ENCODE data around the gene XCR1. TPM values are rescaled to one million over a fixed set of nuclear protein-coding genes. Genes with fewer than 3 reads are reported as not detected.

XCR1 gene
- total and polyA plus RNA-seq, 2 of the 8 experiments (the other 6 are each of a cell fraction or from before 2014, with no cell fraction given), result 0.53 TPM; not detected in 1

- H4K91ac ChIP-seq (replicated peaks; ENCODE audit: insufficient read length, low read length), result no peak overlapping the region
- no peak for TF ChIP-seq SUZ12 (IDR thresholded peaks at IDR 0.05; ENCODE audit: low read length)
- TF ChIP-seq KDM5A (IDR thresholded peaks at IDR 0.05; ENCODE audit: low read length), result no peak
- TF ChIP-seq POLR2A (IDR thresholded peaks at IDR 0.05; ENCODE audit: control extremely low read depth in 1 of 2, low read depth in 2 of 2, low read length in 2 of 2), result no peak
- TF ChIP-seq ATF3 (IDR thresholded peaks at IDR 0.05; ENCODE audit: insufficient read depth, low read depth, low read length), result no peak
- TF ChIP-seq TBP (IDR thresholded peaks at IDR 0.05; ENCODE audit: low read depth, low read length), result no peak
- TF ChIP-seq GABPA (IDR thresholded peaks at IDR 0.05; ENCODE audit: borderline replicate concordance, insufficient read depth, low read length), result no peak
- TF ChIP-seq TAF7 (optimal IDR thresholded peaks at IDR 0.05; ENCODE audit: borderline replicate concordance, low read depth, low read length), result no peak
- TF ChIP-seq EGR1 (IDR thresholded peaks at IDR 0.05; ENCODE audit: borderline replicate concordance, low read depth, low read length), result no peak
- TF ChIP-seq EP300 (IDR thresholded peaks at IDR 0.05; ENCODE audit: borderline replicate concordance in 1 of 2, low read depth in 2 of 2, low read length in 2 of 2), result no peak
- no peak for TF ChIP-seq CBX5 (IDR thresholded peaks at IDR 0.05; ENCODE audit: low read depth, low read length)
- TF ChIP-seq KDM4A (IDR thresholded peaks at IDR 0.05; ENCODE audit: low read depth, low read length, severe bottlenecking), result no peak
- no peak for TF ChIP-seq BACH1 (IDR thresholded peaks at IDR 0.05; ENCODE audit: low read length)
- no peak for TF ChIP-seq NANOG (IDR thresholded peaks at IDR 0.05; ENCODE audit: insufficient read depth, low read depth, low read length, poor library complexity, severe bottlenecking)
- TF ChIP-seq CHD1 (IDR thresholded peaks at IDR 0.05; ENCODE audit: low read depth, low read length), result no peak
These were observed 38.9 kb downstream of the XCR1 start for GRCh38 chr3:45988362-45988761.

More at GRCh38 chr3:45988362-45988761, 38.9 kb downstream of the XCR1 start:
- ChIA-PET POLR2A (ENCODE audit: partially characterized antibody) (no interaction called here), CTCF (ENCODE audit: partially characterized antibody) (interaction anchor here (0.6 to 1.7 kb wide), 2 partner anchors 89 to 175 kb away, joined by 4 to 7 read pairs; no protein-coding TSS in a partner anchor)
- H3K14ac ChIP-seq (ENCODE audit: insufficient read length), result no peak overlapping the region
- H2BK20ac ChIP-seq (ENCODE audit: low read length), result no peak overlapping the region
- no peak overlapping the region for H2BK5ac ChIP-seq (ENCODE audit: low read depth, low read length)
- H2AK5ac ChIP-seq (ENCODE audit: low read depth, low read length), result no peak overlapping the region
- H3K23me2 ChIP-seq (ENCODE audit: low read depth, low read length), result no peaks in the 10 kb centered on the region
- H3K4me1 ChIP-seq (replicated peaks in 1 of 4; ENCODE audit: control insufficient read depth in 3 of 4, insufficient read depth in 4 of 4, low read length in 3 of 4), result peaks cover 3 to 15% (median 10%) of the 10 kb centered on the region in 4 experiments
- no peaks in the 10 kb centered on the region for H3K27me3 ChIP-seq (replicated peaks in 1 of 4; ENCODE audit: control insufficient read depth in 3 of 4, extremely low read depth in 1 of 4, insufficient read depth in 3 of 4, low read length in 3 of 4)
- FAIRE-seq (no peak), DNase-seq (ENCODE audit: low read depth in 1 of 2, low spot score in 2 of 2) (no peak)
- H3K56ac ChIP-seq (replicated peaks; ENCODE audit: insufficient read length, low read depth, low read length), result no peak overlapping the region
- H4K20me1 ChIP-seq (replicated peaks in 1 of 2; ENCODE audit: control insufficient read depth in 1 of 2, insufficient read depth in 2 of 2, low read length in 2 of 2), result peaks cover 0 to 5% of the 10 kb centered on the region in 2 experiments
- no peak overlapping the region for H3K23ac ChIP-seq (ENCODE audit: insufficient read length)
- no peak overlapping the region for H2BK12ac ChIP-seq (ENCODE audit: low read depth, low read length)
- no peak overlapping the region for H2AFZ ChIP-seq (ENCODE audit: low read length)
- no peak overlapping the region for H3K27ac ChIP-seq (ENCODE audit: low read depth, low read length)
- H3K18ac ChIP-seq (ENCODE audit: extremely low read depth, low read length), result no peak overlapping the region
- no peak overlapping the region for H3K9ac ChIP-seq (replicated peaks in 1 of 4; ENCODE audit: extremely low read depth in 1 of 4, low read depth in 3 of 4, low read length in 3 of 4)
- H3K9me3 ChIP-seq (ENCODE audit: insufficient read depth in 2 of 2, low read depth in 1 of 2, low read length in 1 of 2), result no peaks in the 10 kb centered on the region
- no peak overlapping the region for H2BK120ac ChIP-seq (replicated peaks; ENCODE audit: low read depth, low read length)
- peaks cover 0 to 65% of the 10 kb centered on the region in 2 experiments; a peak in 2 of 4 replicates for H3K79me2 ChIP-seq (ENCODE audit: control insufficient read depth in 1 of 2, insufficient read depth in 2 of 2, low read length in 2 of 2)
- peaks cover 10% of the 10 kb centered on the region for H3K79me1 ChIP-seq (ENCODE audit: low read depth, low read length)
- no peak overlapping the region for H4K8ac ChIP-seq (ENCODE audit: extremely low read depth, insufficient read depth, low read length)
- no peak overlapping the region for H4K5ac ChIP-seq (ENCODE audit: insufficient read length, low read depth, low read length)
- H2BK15ac ChIP-seq (ENCODE audit: low read length), result no peak overlapping the region
- H3K4me2 ChIP-seq (ENCODE audit: insufficient read depth in 1 of 2, low read depth in 2 of 2, low read length in 2 of 2), result no peak overlapping the region
- peaks cover 0 to 12% (median 10%) of the 10 kb centered on the region in 4 experiments; a peak in 6 of 8 replicates for H3K36me3 ChIP-seq (ENCODE audit: control insufficient read depth in 2 of 4, insufficient read depth in 4 of 4, low read length in 3 of 4)
- no peak overlapping the region for H3K4me3 ChIP-seq (ENCODE audit: extremely low read depth in 1 of 4, insufficient read depth in 2 of 4, low read depth in 3 of 4, low read length in 4 of 4)
- H3K4ac ChIP-seq (replicated peaks; ENCODE audit: insufficient read length, low read depth, low read length), result no peak overlapping the region
- WGBS, 2 experiments (ENCODE audit: extremely low coverage in 1 of 2, insufficient coverage in 1 of 2, insufficient read length in 1 of 2, insufficient replicate concordance in 2 of 2, low coverage in 1 of 2, low lambda C conversion rate in 2 of 2, missing lambda C conversion rate in 1 of 2), result 78% methylated on average over 4 of the region's 4 CpGs; no CpG with 5 or more reads in 1 of the 2 experiments

Data from H1 (cell line).